ENCODE measurements around the gene SERGEF. TPM values are rescaled to one million over a fixed set of nuclear protein-coding genes. Genes with fewer than 3 reads are reported as not detected.

SERGEF gene
- total RNA-seq, 1 experiment from 2014 or later, result 28.7 TPM

DNA sequence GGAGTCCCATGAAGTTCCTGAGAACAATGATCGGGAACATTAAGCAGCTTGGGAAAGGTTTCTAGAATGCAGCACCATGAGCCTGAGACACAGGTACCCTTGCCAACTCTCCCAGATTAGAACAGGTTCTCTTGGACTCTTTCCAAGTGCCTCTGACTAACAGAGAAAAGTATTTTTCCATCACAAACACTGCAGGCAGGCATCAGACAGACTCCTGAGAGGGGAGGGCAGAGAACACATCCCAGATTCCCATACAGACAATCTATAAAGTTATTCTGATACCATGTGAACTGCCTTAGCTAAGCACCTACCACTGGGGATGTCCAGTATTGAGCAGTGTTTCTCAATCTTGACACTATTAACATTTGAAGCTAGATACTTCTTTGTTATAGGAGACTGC lies 27.3 kb downstream of the SERGEF start:
- ChIA-PET CTCF (interaction anchor here (1.1 kb wide), 1 partner anchor 254 kb away, joined by 3 read pairs; no protein-coding TSS in a partner anchor), POLR2A (ENCODE audit: unreplicated experiment) (no interaction called here)
- DNase-seq, result peak; percentile 28 to 69
- Histone ChIP-seq H3K4me3 (no peak overlapping the region), H2AFZ (no peak overlapping the region), H3K9me2 (ENCODE audit: insufficient read depth) (no peaks in the 10 kb centered on the region), H3K4me1 (replicated peaks; ENCODE audit: insufficient read depth) (0 out of 2 replicates have a peak, but pooled peaks cover 4% of the 10 kb centered on the region), H3K9me3 (ENCODE audit: insufficient read depth, low read depth) (no peaks in the 10 kb centered on the region), H3K36me3 (ENCODE audit: low read depth) (0 out of 2 replicates have a peak, but pooled peaks cover 8% of the 10 kb centered on the region), H3F3A (ENCODE audit: insufficient read depth, low read depth) (no peaks in the 10 kb centered on the region), H3K4me2 (no peak overlapping the region), H3K27ac (no peak overlapping the region), H3K79me2 (ENCODE audit: low read depth) (no peaks in the 10 kb centered on the region), H3K27me3 (ENCODE audit: insufficient read depth, low read depth) (no peaks in the 10 kb centered on the region), H4K20me1 (ENCODE audit: insufficient read depth) (no peaks in the 10 kb centered on the region)
- no peak for TF ChIP-seq EZH2 (IDR thresholded peaks at IDR 0.05; ENCODE audit: low read depth)
- TF ChIP-seq, protein P1, sequence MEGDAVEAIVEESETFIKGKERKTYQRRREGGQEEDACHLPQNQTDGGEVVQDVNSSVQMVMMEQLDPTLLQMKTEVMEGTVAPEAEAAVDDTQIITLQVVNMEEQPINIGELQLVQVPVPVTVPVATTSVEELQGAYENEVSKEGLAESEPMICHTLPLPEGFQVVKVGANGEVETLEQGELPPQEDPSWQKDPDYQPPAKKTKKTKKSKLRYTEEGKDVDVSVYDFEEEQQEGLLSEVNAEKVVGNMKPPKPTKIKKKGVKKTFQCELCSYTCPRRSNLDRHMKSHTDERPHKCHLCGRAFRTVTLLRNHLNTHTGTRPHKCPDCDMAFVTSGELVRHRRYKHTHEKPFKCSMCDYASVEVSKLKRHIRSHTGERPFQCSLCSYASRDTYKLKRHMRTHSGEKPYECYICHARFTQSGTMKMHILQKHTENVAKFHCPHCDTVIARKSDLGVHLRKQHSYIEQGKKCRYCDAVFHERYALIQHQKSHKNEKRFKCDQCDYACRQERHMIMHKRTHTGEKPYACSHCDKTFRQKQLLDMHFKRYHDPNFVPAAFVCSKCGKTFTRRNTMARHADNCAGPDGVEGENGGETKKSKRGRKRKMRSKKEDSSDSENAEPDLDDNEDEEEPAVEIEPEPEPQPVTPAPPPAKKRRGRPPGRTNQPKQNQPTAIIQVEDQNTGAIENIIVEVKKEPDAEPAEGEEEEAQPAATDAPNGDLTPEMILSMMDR (conservative IDR thresholded peaks at IDR 0.05), result no peak
- intact Hi-C loops (cut with micrococcal nuclease; ENCODE audit: unreplicated experiment), result no loop called here
- BruUV-seq (replicated peaks), result no TSS peak

DNA sequence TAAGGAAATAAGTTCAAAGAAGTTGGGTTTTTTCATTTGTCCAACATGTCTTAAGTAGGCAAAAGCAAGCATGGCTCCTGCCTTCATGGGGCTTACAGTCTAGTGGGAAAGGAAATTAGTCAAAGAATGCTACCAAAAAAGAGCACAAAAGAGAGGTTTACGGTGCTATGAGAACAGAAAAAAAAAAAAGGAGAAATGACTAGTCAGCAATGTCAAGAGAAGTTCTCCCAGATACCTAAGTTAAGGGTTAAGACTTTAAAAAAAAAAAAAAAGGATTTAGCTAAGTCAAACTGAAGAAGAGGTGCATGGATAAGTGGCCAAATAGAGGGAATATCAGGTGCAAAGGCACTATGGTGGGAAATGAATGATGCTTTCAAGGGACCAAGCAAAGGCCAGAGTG lies 29.3 kb downstream of the SERGEF start:
- H3K79me2 ChIP-seq (ENCODE audit: low read depth), result no peaks in the 10 kb centered on the region
- ChIA-PET POLR2A (ENCODE audit: unreplicated experiment) (no interaction called here), CTCF (no interaction called here)
- TF ChIP-seq EZH2 (IDR thresholded peaks at IDR 0.05; ENCODE audit: low read depth), result no peak
- TF ChIP-seq, protein P1 (conservative IDR thresholded peaks at IDR 0.05), result no peak
- no peak for DNase-seq
- H3K4me3 ChIP-seq, result no peak overlapping the region
- H3F3A ChIP-seq (ENCODE audit: insufficient read depth, low read depth), result no peaks in the 10 kb centered on the region
- no peak overlapping the region for H2AFZ ChIP-seq
- no peaks in the 10 kb centered on the region for H3K27me3 ChIP-seq (ENCODE audit: insufficient read depth, low read depth)
- no peaks in the 10 kb centered on the region for H3K9me2 ChIP-seq (ENCODE audit: insufficient read depth)
- no peak overlapping the region for H3K4me2 ChIP-seq
- 0 out of 2 replicates have a peak, but pooled peaks cover 8% of the 10 kb centered on the region for H3K36me3 ChIP-seq (ENCODE audit: low read depth)
- no TSS peak for BruUV-seq (replicated peaks)
- no peaks in the 10 kb centered on the region for H3K9me3 ChIP-seq (ENCODE audit: insufficient read depth, low read depth)
- intact Hi-C loops (cut with micrococcal nuclease; ENCODE audit: unreplicated experiment), result no loop called here
- H4K20me1 ChIP-seq (ENCODE audit: insufficient read depth), result 0 out of 2 replicates have a peak, but pooled peaks cover 4% of the 10 kb centered on the region
- H3K4me1 ChIP-seq (replicated peaks; ENCODE audit: insufficient read depth), result 0 out of 2 replicates have a peak, but pooled peaks cover 4% of the 10 kb centered on the region
- H3K27ac ChIP-seq, result no peak overlapping the region

DNA sequence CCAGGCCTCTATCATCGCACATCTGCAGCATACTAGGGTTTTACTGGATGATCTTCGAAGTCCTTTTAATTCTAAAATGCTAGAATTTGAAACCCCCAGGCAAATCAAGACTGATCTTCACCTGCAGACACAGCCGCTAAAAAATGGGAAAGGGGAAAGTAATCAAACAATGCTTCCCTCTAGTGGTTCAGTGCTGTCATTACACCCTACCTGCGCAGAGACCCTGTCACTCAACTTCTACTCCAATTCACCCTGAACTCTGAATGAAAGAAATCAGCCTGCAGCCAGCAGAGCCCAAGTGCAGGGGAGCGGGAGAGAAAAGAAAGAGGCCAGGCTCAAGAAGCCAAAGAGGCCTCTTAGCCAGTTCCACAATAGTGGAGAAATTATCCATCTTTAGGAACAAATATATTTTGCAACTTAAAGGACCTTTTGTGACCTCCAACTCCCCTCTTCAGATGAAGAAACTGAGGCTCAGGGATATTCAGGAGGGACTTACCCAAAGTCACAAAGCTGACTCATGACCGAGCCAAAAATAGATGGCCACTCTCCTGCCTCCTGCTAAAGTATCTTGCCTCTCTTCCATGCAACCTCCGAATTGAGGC lies 33.0 kb downstream of the SERGEF start:
- no TSS peak for BruUV-seq (replicated peaks)
- intact Hi-C loops (cut with micrococcal nuclease; ENCODE audit: unreplicated experiment), result loop anchor here (1.0 to 10.0 kb wide), 4 partner anchors 249 to 1585 kb away; partner anchors contain the start of gene KCNJ11
- no peak for TF ChIP-seq EZH2 (IDR thresholded peaks at IDR 0.05; ENCODE audit: low read depth)
- TF ChIP-seq, protein P1 (conservative IDR thresholded peaks at IDR 0.05), result peak; percentile 99

More for the DNA sequence above, 33.0 kb downstream of the SERGEF start:
- H3K4me1 ChIP-seq (replicated peaks; ENCODE audit: insufficient read depth), result no peaks in the 10 kb centered on the region
- H3F3A ChIP-seq (ENCODE audit: insufficient read depth, low read depth), result no peaks in the 10 kb centered on the region
- DNase-seq, result peak in 1 of 2 experiments; percentile 35
- no peaks in the 10 kb centered on the region for H3K9me3 ChIP-seq (ENCODE audit: insufficient read depth, low read depth)
- no peak overlapping the region for H2AFZ ChIP-seq
- POLR2A ChIA-PET (ENCODE audit: unreplicated experiment), result no interaction called here
- no peak overlapping the region for H3K4me3 ChIP-seq
- no peaks in the 10 kb centered on the region for H3K27me3 ChIP-seq (ENCODE audit: insufficient read depth, low read depth)
- H3K4me2 ChIP-seq, result no peak overlapping the region
- CTCF ChIA-PET, result no interaction called here
- no peak overlapping the region for H3K27ac ChIP-seq
- H3K79me2 ChIP-seq (ENCODE audit: low read depth), result no peaks in the 10 kb centered on the region
- H3K36me3 ChIP-seq (ENCODE audit: low read depth), result no peaks in the 10 kb centered on the region
- H3K9me2 ChIP-seq (ENCODE audit: insufficient read depth), result no peaks in the 10 kb centered on the region
- 0 out of 2 replicates have a peak, but pooled peaks cover 4% of the 10 kb centered on the region for H4K20me1 ChIP-seq (ENCODE audit: insufficient read depth)

Measured in PC-9 (cell line).